Lower leg skin (tissue), 4 donors: ENCODE results near the gene MCM6. TPM values are rescaled to one million over a fixed set of nuclear protein-coding genes. Genes with fewer than 3 reads are reported as not detected.
"Not testable (repeated sequence)": the region's sequence is repeated elsewhere in the genome, so short reads cannot be mapped to it uniquely, and the experiment has no call there.

Source experiments
- DNase-seq, 2 donors: peaks; one replicate each; pipeline ENCODE4 v3.0.0-alpha.2; 2019; ENCODE audit warnings: low spot score in 2 of 2
- H3K4me3 ChIP-seq: fragments of 200-600 bp; sonication (generic); 2 replicates; pipeline ENCODE4 v1.5.1; 2017; ENCODE audit warnings: mild to moderate bottlenecking, low read depth; ENCODE audit not compliant: poor library complexity, severe bottlenecking
- CTCF ChIP-seq, 3 donors: fragments of 450-650 bp; IDR thresholded peaks; one replicate each; pipeline ENCODE4 v1.5.1; 2016; ENCODE audit warnings: antibody characterized with exemption in 3 of 3, mild to moderate bottlenecking in 3 of 3, moderate library complexity in 2 of 3
- POLR2A ChIP-seq, 2 donors: fragments of 450-650 bp; IDR thresholded peaks; one replicate each; pipeline ENCODE4 v1.6.1; 2016 to 2017; ENCODE audit warnings: antibody characterized with exemption in 2 of 2, mild to moderate bottlenecking in 1 of 2, moderate library complexity in 1 of 2
- WGBS, 2 donors: methylation state at CpG; one replicate each; pipeline ENCODE4 v1.1.5; 2018; 5-methylcytosine and 5-hydroxymethylcytosine counted together
- intact Hi-C: fragments of 100-400 bp; cut with DNase I; formaldehyde crosslinking; loops from one replicate; pipeline ENCODE4 v1.15.0; 2023; ENCODE audit warnings: low total_unique reads
- total RNA-seq, 4 donors: library from RNA; depleted of rRNA; stranded (reverse); fragments of >200 nt; gene quantifications; one replicate each; pipeline ENCODE4 v1.1.0, GENCODE V29; 2016

MCM6 gene
- total RNA-seq, 4 donors from 2014 or later = 4.5 to 8.5 (median 6.0) TPM

- WGBS, 2 donors = 69 to 70% methylated on average over 4 of the region's 4 CpGs
- DNase-seq = no peak
- no peak overlapping the region for H3K4me3 ChIP-seq
- TF ChIP-seq CTCF (IDR thresholded peaks at IDR 0.05) (no peak), POLR2A (IDR thresholded peaks at IDR 0.05) (no peak)
- intact Hi-C loops = no loop called here
Observed at GRCh38 chr2:135817951-135818350, 58.3 kb downstream of the MCM6 start.

GRCh38 chr2:135817466-135817865 is 58.8 kb downstream of the MCM6 start:
- no peak overlapping the region for H3K4me3 ChIP-seq
- TF ChIP-seq POLR2A (IDR thresholded peaks at IDR 0.05) = no peak
- no peak for TF ChIP-seq CTCF (IDR thresholded peaks at IDR 0.05)
- WGBS, 2 donors = 85 to 91% methylated on average over 12 to 17 of the region's 18 CpGs
- intact Hi-C loops = no loop called here
- no peak for DNase-seq

GRCh38 chr2:135815269-135815668 is 61.0 kb downstream of the MCM6 start:
- WGBS, 2 donors = 72 to 78% methylated on average over 3 of the region's 3 CpGs
- H3K4me3 ChIP-seq = no peak overlapping the region
- no peak for DNase-seq
- no peak for TF ChIP-seq POLR2A (IDR thresholded peaks at IDR 0.05)
- TF ChIP-seq CTCF (IDR thresholded peaks at IDR 0.05) = no peak
- intact Hi-C loops = no loop called here

GRCh38 chr2:135812907-135813511 is 63.2 kb downstream of the MCM6 start:
- 67 to 80% methylated on average over 2 of the region's 2 CpGs for WGBS, 2 donors
- TF ChIP-seq CTCF (IDR thresholded peaks at IDR 0.05) = no peak
- TF ChIP-seq POLR2A (IDR thresholded peaks at IDR 0.05) = no peak
- intact Hi-C loops = no loop called here

GRCh38 chr2:135807874-135808273 is 68.4 kb downstream of the MCM6 start:
- DNase-seq, intact Hi-C loops, H3K4me3 ChIP-seq: not testable (repeated sequence)
- WGBS, 2 donors = 89 to 93% methylated on average over 3 of the region's 3 CpGs

More at GRCh38 chr2:135812907-135813511, 63.2 kb downstream of the MCM6 start:
- H3K4me3 ChIP-seq = no peak overlapping the region
- no peak for DNase-seq

GRCh38 chr2:135803278-135803677 is 73.0 kb downstream of the MCM6 start:
- no peak for TF ChIP-seq CTCF (IDR thresholded peaks at IDR 0.05)
- no peak for TF ChIP-seq POLR2A (IDR thresholded peaks at IDR 0.05)
- 94 to 98% methylated on average over 2 of the region's 2 CpGs for WGBS, 2 donors
- intact Hi-C loops = no loop called here
- no peak for DNase-seq
- H3K4me3 ChIP-seq = no peak overlapping the region
